Heart right ventricle (tissue), 16 donors: Measurements from ENCODE around the gene ZNF679. TPM values are rescaled to one million over a fixed set of nuclear protein-coding genes. Genes with fewer than 3 reads are reported as not detected.
"Not testable (repeated sequence)": the region's sequence is repeated elsewhere in the genome, so short reads cannot be mapped to it uniquely, and the experiment has no call there.

Experiments used
- ATAC-seq, 8 donors: fragments of 200-7000 bp; cut with Tn5 transposase; one replicate each; pipeline ENCODE4 v1.9.1; 2020; ENCODE audit warnings: mild to moderate bottlenecking in 8 of 8, moderate library complexity in 8 of 8, moderate number of reproducible peaks in 1 of 8
- DNase-seq, 2 donors: peaks; one replicate each; pipeline ENCODE4 v3.0.0-alpha.2; 2020
- H3K27ac ChIP-seq, 10 donors: fragments of 200-600 bp; sonication (generic) in 2 of 10; one replicate each; pipeline versions ENCODE4 v1.5.0 to v1.8.0; 2020 to 2022; ENCODE audit warnings: mild to moderate bottlenecking in 3 of 10
- H3K27me3 ChIP-seq, 7 donors: fragments of 200-600 bp; one replicate each; pipeline ENCODE4 v1.8.0; 2021 to 2022; ENCODE audit warnings: mild to moderate bottlenecking in 2 of 7
- H3K36me3 ChIP-seq, 9 donors: fragments of 200-600 bp; sonication (generic) in 1 of 9; one replicate each; pipeline versions ENCODE4 v1.5.0 to v1.8.0; 2020 to 2022; ENCODE audit warnings: mild to moderate bottlenecking in 2 of 9
- H3K4me1 ChIP-seq, 9 donors: fragments of 200-600 bp; sonication (generic) in 1 of 9; one replicate each; pipeline versions ENCODE4 v1.5.0 to v1.8.0; 2020 to 2022; ENCODE audit warnings: mild to moderate bottlenecking in 4 of 9
- H3K4me3 ChIP-seq, 10 donors: fragments of 200-600 bp; sonication (generic) in 2 of 10; one replicate each; pipeline versions ENCODE4 v1.5.0 to v1.8.0; 2020 to 2022; ENCODE audit warnings: mild to moderate bottlenecking in 7 of 10, moderate library complexity in 2 of 10
- H3K9me3 ChIP-seq, 11 donors: fragments of 200-600 bp in 10 of 11; sonication (generic) in 2 of 11; one replicate each; pipeline versions ENCODE4 v1.5.0 to v1.8.0; 2013 to 2022; ENCODE audit warnings: mild to moderate bottlenecking in 2 of 11, control low read depth in 1 of 11, moderate library complexity in 1 of 11
- WGBS, 2 donors: extraction: QIAGEN DNeasy Blood & Tissue Kit; methylation state at CpG; one replicate each; pipeline ENCODE4 v1.1.7; 2013; ENCODE audit warnings: inconsistent platforms in 1 of 2; 5-methylcytosine and 5-hydroxymethylcytosine counted together
- intact Hi-C, 10 donors: fragments of 100-400 bp; cut with DNase I; formaldehyde crosslinking; loops; one replicate each; pipeline versions ENCODE4 v1.11.1 to v1.14.2; 2022
- polyA plus RNA-seq, 2 donors: library from polyadenylated mRNA; stranded (reverse); fragments of 200-250 nt; gene quantifications; one replicate each; pipeline ENCODE4 v1.2.3, GENCODE V29; 2013
- total RNA-seq, 10 donors: library from RNA; stranded (reverse); fragmentation: NEBNext Ultra II Directional in 3 of 10; extraction: Animal tissue kit (Norgen Biotek cat#: 25700) in 3 of 10; gene quantifications; one replicate each; pipeline versions ENCODE4 v1.2.1 to v1.2.4, GENCODE V29; 2021 to 2023
- TF ChIP-seq, protein P1 (sequence below), 9 donors: fragments of 200-600 bp; sonication (generic) in 2 of 9; IDR thresholded peaks; one replicate each; pipeline versions ENCODE4 v1.5.0 to v1.8.0; 2021 to 2022; ENCODE audit warnings: antibody characterized with exemption in 9 of 9, mild to moderate bottlenecking in 5 of 9, moderate library complexity in 1 of 9
- donor health status: Arrhythmogenic right ventricular cardiomyopathy.
- donor health status: ischemic (EF 13 %, LVEDD 7.1; RV severe dilation, severe dysfunction).
- donor health status: healthy with polysubstance abuse.
- donor health status: DM: no; HTN: yes; CAD: no.
- donor health status: DM: no; HTN: no; CAD: no.
- donor health status: ischemic (EF 25% LVEDD 6.9; RV normal size, moderate dysfunction).
- donor health status: ischemic (EF 25% LVEDD 5.7; RV mildly dilated, moderate dysfunction).
- donor health status: healthy.
- donor health status: DM: yes; HTN: yes; CAD: no.
- donor health status: Ischemic cardiomyopathy.
- donor health status: ischemic (EF 35%, LVEDD 5.7; RV mildly dilated, moderate dysfunction).
- donor health status: nonischemic (EF 11% LVEDD 7.7; RV severe dilation, severe dysfunction).
- donor health status: DM: yes; HTN: yes; CAD: no.
- donor health status: PGD.
- donor health status: ischemic (EF 29% LVEDD 5.4; RV normal size, mild dysfunction).
- donor health status: nonischemic (EF 23%, LVEDD 6.1; RV moderate dilation, normal function).

Gene ZNF679
- total and polyA plus RNA-seq, 12 donors = not detected

GRCh38 chr7:64266341-64266919 lies 38.2 kb downstream of the ZNF679 start:
- 86 to 87% methylated on average over 1 of the region's 1 CpG for WGBS, 2 donors
- no peak overlapping the region for H3K27ac ChIP-seq
- H3K4me3 ChIP-seq = no peak overlapping the region
- no peak for ATAC-seq
- no peaks in the 10 kb centered on the region for H3K4me1 ChIP-seq
- H3K9me3 ChIP-seq = peaks cover 0 to 97% (median 42%) of the 10 kb centered on the region in 11 donors
- no peaks in the 10 kb centered on the region for H3K27me3 ChIP-seq
- no peak for DNase-seq
- no peaks in the 10 kb centered on the region for H3K36me3 ChIP-seq
- TF ChIP-seq, protein P1, sequence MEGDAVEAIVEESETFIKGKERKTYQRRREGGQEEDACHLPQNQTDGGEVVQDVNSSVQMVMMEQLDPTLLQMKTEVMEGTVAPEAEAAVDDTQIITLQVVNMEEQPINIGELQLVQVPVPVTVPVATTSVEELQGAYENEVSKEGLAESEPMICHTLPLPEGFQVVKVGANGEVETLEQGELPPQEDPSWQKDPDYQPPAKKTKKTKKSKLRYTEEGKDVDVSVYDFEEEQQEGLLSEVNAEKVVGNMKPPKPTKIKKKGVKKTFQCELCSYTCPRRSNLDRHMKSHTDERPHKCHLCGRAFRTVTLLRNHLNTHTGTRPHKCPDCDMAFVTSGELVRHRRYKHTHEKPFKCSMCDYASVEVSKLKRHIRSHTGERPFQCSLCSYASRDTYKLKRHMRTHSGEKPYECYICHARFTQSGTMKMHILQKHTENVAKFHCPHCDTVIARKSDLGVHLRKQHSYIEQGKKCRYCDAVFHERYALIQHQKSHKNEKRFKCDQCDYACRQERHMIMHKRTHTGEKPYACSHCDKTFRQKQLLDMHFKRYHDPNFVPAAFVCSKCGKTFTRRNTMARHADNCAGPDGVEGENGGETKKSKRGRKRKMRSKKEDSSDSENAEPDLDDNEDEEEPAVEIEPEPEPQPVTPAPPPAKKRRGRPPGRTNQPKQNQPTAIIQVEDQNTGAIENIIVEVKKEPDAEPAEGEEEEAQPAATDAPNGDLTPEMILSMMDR (IDR thresholded peaks at IDR 0.05) = no peak
- intact Hi-C loops = no loop called here

DNA sequence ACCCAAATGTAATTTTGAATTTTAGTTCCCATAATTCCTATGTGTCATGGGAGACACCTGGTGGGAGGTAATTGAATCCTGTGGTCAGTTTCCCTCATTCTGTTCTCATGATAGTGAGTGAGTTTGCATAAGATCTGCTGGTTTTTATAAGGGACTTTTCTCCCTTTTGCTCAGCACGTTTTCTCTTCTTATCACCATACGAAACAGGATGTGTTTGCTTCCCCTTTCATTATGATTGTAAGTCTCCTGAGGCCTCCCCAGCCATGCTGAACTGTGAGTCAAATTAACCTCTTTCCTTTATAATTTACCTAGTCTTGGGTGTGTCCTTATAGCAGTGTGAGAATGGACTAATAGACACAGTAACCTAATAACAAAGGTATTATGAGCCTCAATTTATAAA lies 49.4 kb downstream of the ZNF679 start:
- Histone ChIP-seq H3K36me3 (no peaks in the 10 kb centered on the region), H3K27ac (no peak overlapping the region), H3K9me3 (peaks cover 0 to 67% (median 0%) of the 10 kb centered on the region in 11 donors), H3K4me3 (no peak overlapping the region), H3K4me1 (no peaks in the 10 kb centered on the region), H3K27me3 (no peaks in the 10 kb centered on the region)
- WGBS, 2 donors = 43 to 46% methylated on average over 2 of the region's 2 CpGs
- TF ChIP-seq, protein P1 (IDR thresholded peaks at IDR 0.05) = no peak
- DNase-seq = no peak
- intact Hi-C loops = no loop called here
- no peak for ATAC-seq

GRCh38 chr7:64294701-64295420 lies 66.6 kb downstream of the ZNF679 start:
- ATAC-seq = no peak
- DNase-seq = no peak
- no peaks in the 10 kb centered on the region for H3K27me3 ChIP-seq
- H3K4me3 ChIP-seq = no peak overlapping the region
- no peak overlapping the region for H3K27ac ChIP-seq
- intact Hi-C loops = no loop called here
- 57 to 83% methylated on average over 1 of the region's 1 CpG for WGBS, 2 donors
- no peaks in the 10 kb centered on the region for H3K4me1 ChIP-seq
- TF ChIP-seq, protein P1 (IDR thresholded peaks at IDR 0.05) = no peak
- peaks cover 0 to 13% (median 0%) of the 10 kb centered on the region in 11 donors for H3K9me3 ChIP-seq
- no peaks in the 10 kb centered on the region for H3K36me3 ChIP-seq

- 54 to 73% methylated on average over 1 of the region's 1 CpG for whole genome bisulfite sequencing, 2 donors
- DNase-seq, H3K4me3 ChIP-seq, H3K27ac ChIP-seq, H3K9me3 ChIP-seq, H3K27me3 ChIP-seq, ATAC-seq, H3K4me1 ChIP-seq, intact Hi-C loops, H3K36me3 ChIP-seq: not testable (repeated sequence)
Observed at GRCh38 chr7:64297418-64297817, 69.1 kb downstream of the ZNF679 start.
